ENCODE data around the gene DTX3L. TPM values are rescaled to one million over a fixed set of nuclear protein-coding genes. Genes with fewer than 3 reads are reported as not detected.

DTX3L gene
- total and polyA plus RNA-seq, 9 of the 15 experiments (the other 6 are each of a cell fraction or from before 2014, with no cell fraction given) = 2.3 to 6.5 (median 3.0) TPM

GRCh38 chr3:122515020-122515468, 49.1 kb upstream of the DTX3L start (continued):
- TF ChIP-seq CEBPZ (IDR thresholded peaks at IDR 0.05; ENCODE audit: borderline replicate concordance, low read depth, low read length) = no peak
- TF ChIP-seq ZBTB7A (IDR thresholded peaks at IDR 0.05; ENCODE audit: borderline replicate concordance, control insufficient read depth, low read depth, low read length) = peak; percentile 82; the same call in 1 of the 2 replicates
- TF ChIP-seq RBM14 (IDR thresholded peaks at IDR 0.05; ENCODE audit: borderline replicate concordance, insufficient read depth, low read depth, low read length) = no peak
- TF ChIP-seq ZNF76 (CRISPR knock-in tag; IDR thresholded peaks at IDR 0.05; ENCODE audit: borderline replicate concordance) = no peak
- TF ChIP-seq HDGF (IDR thresholded peaks at IDR 0.05) = no peak
- no peak for TF ChIP-seq ZFPM2 (CRISPR knock-in tag; IDR thresholded peaks at IDR 0.05)
- TF ChIP-seq NR0B1 (IDR thresholded peaks at IDR 0.05; ENCODE audit: partially characterized antibody) = no peak
- TF ChIP-seq ZNF644 (tag; IDR thresholded peaks at IDR 0.05; ENCODE audit: low read depth) = no peak
- TF ChIP-seq PHF8 (IDR thresholded peaks at IDR 0.05; ENCODE audit: borderline replicate concordance, low read length) = no peak
- no peak for TF ChIP-seq ZNF639 (CRISPR knock-in tag; conservative IDR thresholded peaks at IDR 0.05 in 1 of 2, IDR thresholded peaks at IDR 0.05 in 1 of 2)
- no peak for TF ChIP-seq FUS (optimal IDR thresholded peaks at IDR 0.05; ENCODE audit: low read depth, low read length)
- TF ChIP-seq KLF10 (CRISPR knock-in tag; IDR thresholded peaks at IDR 0.05) = no peak
- TF ChIP-seq ZBTB5 (IDR thresholded peaks at IDR 0.05) = no peak
- no peak for TF ChIP-seq GTF2F1 (IDR thresholded peaks at IDR 0.05; ENCODE audit: low read depth, low read length)
- no peak for TF ChIP-seq ZNF778 (CRISPR knock-in tag; IDR thresholded peaks at IDR 0.05)
- TF ChIP-seq CREB3L1 (IDR thresholded peaks at IDR 0.05; ENCODE audit: borderline replicate concordance, low read depth) = 0 out of 2 replicates have a peak, but pooled peaks have one; percentile 8
- peak; percentile 41; the same call in 1 of the 2 replicates for TF ChIP-seq GABPA (tag; conservative IDR thresholded peaks at IDR 0.05; ENCODE audit: low read depth)
- TF ChIP-seq HLTF (IDR thresholded peaks at IDR 0.05) = no peak

Data from K562 (cell line).